ENCODE results near the gene TIAM1. TPM values are rescaled to one million over a fixed set of nuclear protein-coding genes. Genes with fewer than 3 reads are reported as not detected.

The TIAM1 gene
- total RNA-seq, 6 experiments from 2014 or later, result 4.8 to 12.5 (median 7.7) TPM

DNA sequence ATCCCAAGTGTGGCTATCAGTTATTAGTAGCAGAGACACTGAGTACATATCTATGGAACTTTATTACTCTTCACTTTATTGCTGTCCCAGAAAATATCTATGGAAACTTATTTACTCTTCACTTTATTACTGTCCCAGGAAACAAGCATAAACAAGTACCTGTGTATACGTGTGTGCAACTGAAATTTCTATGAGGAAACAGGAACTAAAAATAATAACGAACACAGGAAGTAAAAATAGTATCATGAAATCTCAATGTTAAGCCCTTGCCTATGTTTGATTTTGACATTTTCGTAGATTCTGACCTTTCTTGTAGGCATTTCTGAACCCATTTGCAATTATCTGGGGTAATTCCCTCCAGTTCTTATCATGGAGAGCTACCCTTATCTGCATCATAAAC lies 240.9 kb downstream of the TIAM1 start:
- intact Hi-C loops (cut with DNase I), result no loop called here
- H3K9me3 ChIP-seq, result no peaks in the 10 kb centered on the region
- no peak overlapping the region for H3K4me3 ChIP-seq
- TF ChIP-seq, protein P1, sequence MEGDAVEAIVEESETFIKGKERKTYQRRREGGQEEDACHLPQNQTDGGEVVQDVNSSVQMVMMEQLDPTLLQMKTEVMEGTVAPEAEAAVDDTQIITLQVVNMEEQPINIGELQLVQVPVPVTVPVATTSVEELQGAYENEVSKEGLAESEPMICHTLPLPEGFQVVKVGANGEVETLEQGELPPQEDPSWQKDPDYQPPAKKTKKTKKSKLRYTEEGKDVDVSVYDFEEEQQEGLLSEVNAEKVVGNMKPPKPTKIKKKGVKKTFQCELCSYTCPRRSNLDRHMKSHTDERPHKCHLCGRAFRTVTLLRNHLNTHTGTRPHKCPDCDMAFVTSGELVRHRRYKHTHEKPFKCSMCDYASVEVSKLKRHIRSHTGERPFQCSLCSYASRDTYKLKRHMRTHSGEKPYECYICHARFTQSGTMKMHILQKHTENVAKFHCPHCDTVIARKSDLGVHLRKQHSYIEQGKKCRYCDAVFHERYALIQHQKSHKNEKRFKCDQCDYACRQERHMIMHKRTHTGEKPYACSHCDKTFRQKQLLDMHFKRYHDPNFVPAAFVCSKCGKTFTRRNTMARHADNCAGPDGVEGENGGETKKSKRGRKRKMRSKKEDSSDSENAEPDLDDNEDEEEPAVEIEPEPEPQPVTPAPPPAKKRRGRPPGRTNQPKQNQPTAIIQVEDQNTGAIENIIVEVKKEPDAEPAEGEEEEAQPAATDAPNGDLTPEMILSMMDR (IDR thresholded peaks at IDR 0.05), result no peak
- no peak for TF ChIP-seq POLR2A (IDR thresholded peaks at IDR 0.05)
- ATAC-seq (no peak), DNase-seq (no peak)
- 47% methylated on average over 3 of the region's 3 CpGs for WGBS (ENCODE audit: insufficient coverage, low coverage, low lambda C conversion rate, missing lambda C conversion rate)
- H3K27me3 ChIP-seq, result no peaks in the 10 kb centered on the region
- no peak overlapping the region for H3K27ac ChIP-seq
- no peaks in the 10 kb centered on the region for H3K36me3 ChIP-seq
- no peaks in the 10 kb centered on the region for H3K4me1 ChIP-seq

DNA sequence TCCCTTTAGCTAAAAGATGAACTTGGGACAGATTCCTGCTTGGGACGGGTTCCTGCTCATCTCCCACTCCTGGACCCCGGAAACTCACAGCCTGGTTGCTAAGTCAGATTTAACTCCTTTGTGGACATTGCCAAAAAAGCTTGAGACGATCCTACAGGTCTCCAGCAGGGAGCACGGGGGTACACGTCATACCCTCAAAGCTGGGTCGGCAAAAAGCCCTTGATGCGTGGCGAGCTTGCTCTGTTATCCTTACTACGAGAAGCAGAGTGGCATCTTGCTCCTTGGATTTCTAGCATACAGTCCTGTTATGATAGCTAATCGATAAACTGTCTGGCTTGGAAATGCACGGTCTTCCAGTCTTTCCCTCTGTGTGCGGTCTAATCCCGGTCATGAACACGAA lies 244.9 kb downstream of the TIAM1 start:
- no peak for DNase-seq
- intact Hi-C loops (cut with DNase I), result loop anchor here in 1 of 2 donors (10.0 kb wide), 1 partner anchor 86 kb away; no protein-coding TSS in a partner anchor
- no peak for ATAC-seq
- no peak for TF ChIP-seq POLR2A (IDR thresholded peaks at IDR 0.05)
- Histone ChIP-seq H3K27me3 (no peaks in the 10 kb centered on the region), H3K27ac (no peak overlapping the region), H3K9me3 (no peaks in the 10 kb centered on the region), H3K4me1 (no peaks in the 10 kb centered on the region), H3K4me3 (no peak overlapping the region), H3K36me3 (no peaks in the 10 kb centered on the region)
- WGBS (ENCODE audit: insufficient coverage, low coverage, low lambda C conversion rate, missing lambda C conversion rate), result 56% methylated on average over 14 of the region's 14 CpGs

DNA sequence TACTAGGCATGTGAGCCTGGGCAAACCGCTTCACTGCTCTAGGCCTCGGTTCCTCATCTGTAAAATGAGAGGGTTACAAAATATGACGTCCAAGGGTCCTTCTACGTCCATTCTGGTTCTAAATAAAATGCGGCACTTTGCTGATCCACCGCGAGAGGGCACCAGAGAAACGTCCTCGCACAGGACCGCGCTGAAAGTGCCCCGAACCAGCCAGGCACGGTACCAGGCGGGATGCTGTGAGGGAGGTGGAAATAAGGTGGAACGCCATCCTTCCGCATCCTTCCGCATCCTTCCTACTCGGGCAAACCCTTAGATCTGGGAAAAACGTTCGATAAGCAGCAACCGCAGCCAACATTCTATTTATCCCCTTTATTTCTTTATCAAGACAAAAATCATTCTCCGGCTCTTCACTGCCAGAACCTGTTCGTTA lies 245.5 kb downstream of the TIAM1 start:
- ATAC-seq (peak; percentile 91 to 97 (median 95)), DNase-seq (peak; percentile 66 to 75 (median 72))
- intact Hi-C loops (cut with DNase I), result loop anchor here in 1 of 2 donors (10.0 kb wide), 1 partner anchor 86 kb away; no protein-coding TSS in a partner anchor
- Histone ChIP-seq H3K27me3 (no peaks in the 10 kb centered on the region), H3K9me3 (no peaks in the 10 kb centered on the region), H3K36me3 (no peaks in the 10 kb centered on the region), H3K4me3 (no peak overlapping the region), H3K4me1 (no peaks in the 10 kb centered on the region), H3K27ac (no peak overlapping the region)
- 7% methylated on average over 23 of the region's 23 CpGs for WGBS (ENCODE audit: insufficient coverage, low coverage, low lambda C conversion rate, missing lambda C conversion rate)
- no peak for TF ChIP-seq POLR2A (IDR thresholded peaks at IDR 0.05)
- TF ChIP-seq, protein P1 (IDR thresholded peaks at IDR 0.05), result peak; percentile 78 to 80 (median 80)

DNA sequence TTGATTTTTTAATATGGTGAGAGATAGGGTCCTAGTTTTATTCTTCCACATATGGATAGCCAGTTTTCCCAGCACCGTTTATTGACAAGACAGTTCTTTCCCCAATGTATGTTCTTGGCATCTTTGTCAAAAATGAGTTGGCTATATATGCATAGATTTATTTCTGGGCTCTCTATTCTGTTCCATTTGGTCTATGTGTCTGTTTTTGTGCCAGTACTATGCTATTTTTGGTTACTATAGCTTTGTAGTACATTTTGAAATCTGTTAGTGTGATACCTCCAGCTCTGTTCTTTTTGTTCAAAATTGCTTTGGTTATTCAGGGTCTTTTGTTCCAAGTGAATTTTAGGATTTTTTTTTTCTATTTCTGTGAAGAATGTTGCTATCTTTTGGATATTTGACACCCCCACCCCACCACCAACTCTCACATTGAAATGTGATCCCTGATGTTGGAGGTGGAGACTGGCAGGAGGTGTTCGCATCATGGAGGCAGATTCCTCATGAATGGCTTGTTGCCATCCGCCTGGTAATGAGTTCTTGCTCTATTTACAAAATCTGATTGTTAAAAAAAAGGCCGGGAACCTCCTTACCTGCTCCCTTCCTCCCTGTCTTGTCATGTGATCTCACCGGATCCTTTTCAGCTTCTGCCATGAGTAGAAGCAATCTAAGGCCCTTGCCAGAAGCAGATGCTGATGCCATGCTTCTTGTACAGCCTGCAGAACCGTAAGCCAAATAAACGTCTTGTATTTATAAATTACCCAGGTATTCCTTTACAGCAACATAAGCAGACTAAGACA lies 251.0 kb downstream of the TIAM1 start:
- intact Hi-C loops (cut with DNase I), result loop anchor here in 1 of 2 donors (10.0 kb wide), 1 partner anchor 92 kb away; no protein-coding TSS in a partner anchor
- Histone ChIP-seq H3K36me3 (no peaks in the 10 kb centered on the region), H3K9me3 (no peaks in the 10 kb centered on the region), H3K4me3 (no peak overlapping the region), H3K4me1 (no peaks in the 10 kb centered on the region), H3K27me3 (no peaks in the 10 kb centered on the region), H3K27ac (no peak overlapping the region)
- TF ChIP-seq POLR2A (IDR thresholded peaks at IDR 0.05), result no peak
- TF ChIP-seq, protein P1 (IDR thresholded peaks at IDR 0.05), result no peak
- DNase-seq, result no peak
- WGBS (ENCODE audit: insufficient coverage, low coverage, low lambda C conversion rate, missing lambda C conversion rate), result 63% methylated on average over 7 of the region's 7 CpGs
- no peak for ATAC-seq

DNA sequence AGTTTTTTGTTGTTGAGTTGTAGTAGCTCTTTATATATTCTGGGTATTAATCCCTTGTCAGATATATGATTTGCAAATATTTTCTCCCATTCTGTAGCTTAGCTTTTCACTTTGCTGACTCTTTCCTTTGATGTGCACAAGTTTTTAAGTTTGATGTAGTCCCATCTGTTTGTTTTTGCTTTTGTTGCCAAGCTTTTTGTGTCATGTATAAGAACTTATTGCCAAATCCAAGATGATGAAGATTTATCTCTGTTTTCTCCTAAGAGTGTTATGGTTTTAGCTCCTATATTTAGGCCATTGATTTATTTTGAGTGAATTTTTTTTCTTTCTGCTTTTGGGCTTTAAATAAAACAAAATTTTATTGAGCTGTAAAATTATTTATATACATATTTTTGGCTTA lies 253.7 kb downstream of the TIAM1 start:
- DNase-seq, result no peak
- ATAC-seq, result no peak
- H3K27ac ChIP-seq, result no peak overlapping the region
- no peaks in the 10 kb centered on the region for H3K36me3 ChIP-seq
- no peaks in the 10 kb centered on the region for H3K27me3 ChIP-seq
- no peak for TF ChIP-seq POLR2A (IDR thresholded peaks at IDR 0.05)
- TF ChIP-seq, protein P1 (IDR thresholded peaks at IDR 0.05), result no peak
- H3K4me3 ChIP-seq, result no peak overlapping the region
- H3K4me1 ChIP-seq, result no peaks in the 10 kb centered on the region
- intact Hi-C loops (cut with DNase I), result loop anchor here in 1 of 2 donors (10.0 kb wide), 1 partner anchor 94 kb away; no protein-coding TSS in a partner anchor
- no peaks in the 10 kb centered on the region for H3K9me3 ChIP-seq

All from right lobe of liver (tissue), 6 donors.